CD4-positive, alpha-beta memory T cell (primary cell): ENCODE results near the gene PTPN5. TPM values are rescaled to one million over a fixed set of nuclear protein-coding genes. Genes with fewer than 3 reads are reported as not detected.

Source experiments
- CTCF ChIA-PET: fragments of 350-600 bp; sonication (Branson Sonifier 250); formaldehyde crosslinking; loops from one replicate; lab custom pipeline; 2021; ENCODE audit warnings: inconsistent platforms; ENCODE audit not compliant: partially characterized antibody; lab: Charles Lee
- POLR2A ChIA-PET: fragments of 350-600 bp; sonication (Branson Sonifier 250); formaldehyde crosslinking; loops from one replicate; lab custom pipeline; 2021; ENCODE audit not compliant: partially characterized antibody; lab: Charles Lee
- DNase-seq, 5 donors: peaks; one replicate each; pipeline versions ENCODE4 v3.0.0 to v3.0.0-alpha.2; 2020 to 2022; ENCODE audit warnings: mixed read lengths in 1 of 5
- H3K27ac ChIP-seq: one replicate; pipeline ENCODE4 v1.7.0; 2013; ENCODE audit warnings: low read depth, low read length
- H3K27me3 ChIP-seq: 2 replicates; pipeline ENCODE4 v1.7.0; 2013; ENCODE audit warnings: mild to moderate bottlenecking, low read length, moderate library complexity; ENCODE audit not compliant: insufficient read depth
- H3K36me3 ChIP-seq: 2 replicates; pipeline ENCODE4 v1.7.0; 2013; ENCODE audit warnings: mild to moderate bottlenecking, low read length, moderate library complexity; ENCODE audit not compliant: insufficient read depth
- H3K4me1 ChIP-seq: 2 replicates; pipeline ENCODE4 v1.7.0; 2013; ENCODE audit warnings: mild to moderate bottlenecking, low read length, moderate library complexity; ENCODE audit not compliant: insufficient read depth
- H3K4me3 ChIP-seq, 2 donors: one replicate each; pipeline ENCODE4 v1.7.0; 2013; ENCODE audit warnings: low read length in 2 of 2, mild to moderate bottlenecking in 1 of 2
- H3K9me3 ChIP-seq, 2 donors: one replicate each; pipeline ENCODE4 v1.7.0; 2013; ENCODE audit warnings: low read length in 2 of 2, control low read depth in 1 of 2; ENCODE audit not compliant: control insufficient read depth in 1 of 2
- H3K27ac Mint-ChIP-seq, 7 donors: one replicate each; pipeline ENCODE4 v1.8.0; 2020 to 2021; ENCODE audit warnings: mixed read lengths in 7 of 7, mild to moderate bottlenecking in 6 of 7, inconsistent platforms in 3 of 7, moderate library complexity in 3 of 7
- H3K27me3 Mint-ChIP-seq, 2 donors: one replicate each; pipeline ENCODE4 v1.8.0; 2020 to 2021; ENCODE audit warnings: mixed read lengths in 2 of 2
- H3K36me3 Mint-ChIP-seq, 2 donors: one replicate each; pipeline ENCODE4 v1.8.0; 2020 to 2021; ENCODE audit warnings: mixed read lengths in 2 of 2, inconsistent platforms in 1 of 2, mild to moderate bottlenecking in 1 of 2
- H3K4me1 Mint-ChIP-seq, 4 donors: one replicate each; pipeline ENCODE4 v1.8.0; 2020 to 2021; ENCODE audit warnings: mixed read lengths in 4 of 4, mild to moderate bottlenecking in 1 of 4
- H3K4me3 Mint-ChIP-seq, 8 donors: one replicate each; pipeline ENCODE4 v1.8.0; 2020 to 2021; ENCODE audit warnings: mixed read lengths in 8 of 8, mild to moderate bottlenecking in 7 of 8, moderate library complexity in 6 of 8, inconsistent platforms in 3 of 8
- H3K9me3 Mint-ChIP-seq, 8 donors: one replicate each; pipeline ENCODE4 v1.8.0; 2020 to 2021; ENCODE audit warnings: mixed read lengths in 8 of 8, mild to moderate bottlenecking in 5 of 8, inconsistent platforms in 3 of 8, moderate library complexity in 1 of 8
- intact Hi-C: fragments of 100-400 bp; cut with micrococcal nuclease; formaldehyde crosslinking; loops from one replicate; pipeline ENCODE4 v1.15.1; 2023
- polyA plus RNA-seq, 2 donors: library from polyadenylated mRNA; unstranded; fragments of 300-500 nt; fragmentation: Illumina TruSeq; gene quantifications; one replicate each; pipeline ENCODE4 v1.2.3, GENCODE V29; 2021
- total RNA-seq, 2 experiments: library from RNA; stranded (reverse); gene quantifications; one replicate each; pipeline ENCODE4 v1.2.3, GENCODE V29; 2021

Gene PTPN5
- total and polyA plus RNA-seq, 4 experiments from 2014 or later, result not detected

DNA sequence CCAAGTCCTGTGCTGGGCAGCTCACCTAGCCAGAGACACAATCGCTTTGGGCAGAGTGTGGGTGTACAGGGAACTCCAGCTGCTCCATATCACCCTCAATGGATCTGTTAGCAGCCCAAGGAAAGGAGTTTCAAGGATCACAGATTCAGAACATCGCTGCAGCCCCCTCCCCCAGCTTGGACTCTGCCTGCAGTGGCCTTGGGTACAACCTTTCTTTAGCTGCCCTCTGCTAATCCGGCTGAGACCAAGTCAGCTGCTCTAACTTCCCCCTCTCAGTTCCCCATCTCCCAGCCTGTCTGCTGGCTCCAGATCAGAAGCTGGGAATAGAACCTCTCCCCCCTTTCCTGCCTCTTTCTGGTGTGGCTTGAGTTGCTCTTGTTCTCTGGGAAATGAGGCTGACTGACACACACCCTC, 91.7 kb downstream of the PTPN5 start:
- intact Hi-C loops, result loop anchor here (2.0 to 5.0 kb wide), 3 partner anchors 21 to 113 kb away; partner anchors contain the start of genes SPTY2D1 and UEVLD
- Mint-ChIP-seq H3K27ac (peak overlapping the region; percentile 6 to 91 (median 75)), H3K36me3 (peaks cover 0 to 3% of the 10 kb centered on the region in 2 donors), H3K9me3 (no peaks in the 10 kb centered on the region), H3K4me1 (peaks cover 11 to 30% (median 18%) of the 10 kb centered on the region in 4 donors), H3K4me3 (peak overlapping the region; percentile 79 to 88 (median 82)), H3K27me3 (no peaks in the 10 kb centered on the region)
- ChIA-PET CTCF (interaction anchor here (1.3 to 2.0 kb wide), 3 partner anchors 20 to 31 kb away, joined by 5 to 7 read pairs (median 6); no protein-coding TSS in a partner anchor), POLR2A (no interaction called here)
- no peaks in the 10 kb centered on the region for H3K9me3 ChIP-seq
- H3K36me3 ChIP-seq, result no peaks in the 10 kb centered on the region
- H3K27me3 ChIP-seq, result no peaks in the 10 kb centered on the region
- no peak for DNase-seq
- no peak overlapping the region for H3K4me3 ChIP-seq
- no peak overlapping the region for H3K27ac ChIP-seq
- peaks cover 15% of the 10 kb centered on the region for H3K4me1 ChIP-seq

DNA sequence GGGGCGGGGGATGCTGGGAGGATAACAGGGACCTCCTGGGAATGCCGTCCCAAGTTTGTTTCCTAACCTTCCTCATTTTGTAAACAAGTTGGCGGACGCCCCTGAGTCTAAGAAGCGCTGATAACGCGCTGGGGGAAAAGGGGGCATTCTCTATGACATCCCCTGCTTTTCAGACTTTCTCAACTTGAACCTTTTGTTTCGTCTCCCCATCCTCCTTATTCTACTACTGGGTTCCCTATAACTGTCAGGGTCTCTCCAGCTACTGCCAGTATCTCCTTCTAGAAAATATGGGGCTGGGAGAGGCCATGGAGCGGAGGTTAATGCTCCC, 92.4 kb downstream of the PTPN5 start:
- peak overlapping the region; percentile 63 for H3K27ac ChIP-seq
- peak overlapping the region in 1 of 2 donors; percentile 64 for H3K4me3 ChIP-seq
- peaks cover 15% of the 10 kb centered on the region for H3K4me1 ChIP-seq
- H3K4me1 Mint-ChIP-seq, result peaks cover 10 to 25% (median 17%) of the 10 kb centered on the region in 4 donors
- no peaks in the 10 kb centered on the region for H3K27me3 Mint-ChIP-seq
- POLR2A ChIA-PET, result interaction anchor here (0.9 to 2.0 kb wide), 3 partner anchors 27 to 305 kb away, joined by 4 to 14 read pairs (median 12); partner anchors contain the start of genes LDHA and SPTY2D1
- H3K36me3 Mint-ChIP-seq, result peaks cover 0 to 3% of the 10 kb centered on the region in 2 donors
- no peaks in the 10 kb centered on the region for H3K9me3 ChIP-seq
- H3K9me3 Mint-ChIP-seq, result no peaks in the 10 kb centered on the region
- CTCF ChIA-PET, result interaction anchor here (1.3 to 2.0 kb wide), 3 partner anchors 21 to 32 kb away, joined by 5 to 7 read pairs (median 6); no protein-coding TSS in a partner anchor
- H3K27ac Mint-ChIP-seq, result peak overlapping the region; percentile 6 to 89 (median 75)
- H3K4me3 Mint-ChIP-seq, result peak overlapping the region; percentile 79 to 88 (median 82)
- DNase-seq, result no peak
- intact Hi-C loops, result loop anchor here (2.0 to 5.0 kb wide), 3 partner anchors 22 to 112 kb away; partner anchors contain the start of genes SPTY2D1 and UEVLD
- H3K27me3 ChIP-seq, result no peaks in the 10 kb centered on the region
- H3K36me3 ChIP-seq, result no peaks in the 10 kb centered on the region

DNA sequence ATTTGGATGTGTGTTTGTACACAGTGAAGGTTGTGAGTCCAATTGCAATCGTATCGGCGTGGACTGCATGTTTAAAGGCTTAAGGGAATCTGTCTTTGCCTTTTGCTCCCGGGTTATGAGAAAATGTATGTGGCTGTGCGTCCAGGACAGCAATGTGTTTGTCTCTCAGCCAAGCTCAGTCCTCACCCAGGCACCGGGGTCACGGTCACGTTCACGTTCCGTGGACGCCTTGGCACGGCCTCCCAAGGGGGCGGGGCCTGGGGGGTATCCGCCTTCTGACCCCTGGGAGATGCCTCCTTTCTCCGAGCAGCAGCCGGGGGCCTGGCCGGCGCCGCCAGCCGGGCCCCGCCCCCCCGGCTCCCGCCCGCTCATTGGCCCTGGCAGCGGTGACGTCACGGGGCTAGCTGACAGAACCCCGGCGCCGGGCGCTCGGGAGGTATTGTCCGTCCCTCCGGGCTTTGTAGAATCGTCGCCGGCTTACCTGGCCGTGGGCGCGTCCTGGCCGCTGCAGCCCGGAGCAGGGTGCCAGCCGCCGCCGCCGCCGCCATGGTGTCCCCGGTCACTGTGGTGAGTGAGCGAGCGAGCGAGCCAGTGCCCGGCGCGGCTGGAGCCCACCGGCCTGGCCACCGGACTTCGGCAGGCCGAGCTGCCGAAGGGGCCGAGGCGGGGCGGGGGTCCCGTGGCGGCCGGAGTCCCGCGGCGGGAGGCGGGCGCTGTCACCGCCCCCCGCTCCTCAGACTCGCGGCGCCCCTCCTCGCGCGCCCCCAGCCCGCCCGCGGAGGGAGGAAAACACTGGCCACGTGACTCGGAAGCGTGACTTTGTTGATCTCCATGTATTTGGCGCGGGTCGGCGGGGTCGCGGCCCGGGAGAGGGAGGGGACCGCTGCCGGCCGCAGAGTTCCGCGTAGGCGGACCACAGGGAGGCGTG, 93.0 kb downstream of the PTPN5 start, which contains the start of gene TMEM86A:
Gene TMEM86A, plus strand, starts transcription at position 439 of the 928 bp plus-strand sequence. Its CDS starts 108 bp downstream, at position 547.
- CTCF ChIA-PET, result interaction anchor here (1.5 to 2.0 kb wide), 4 partner anchors 10 to 32 kb away, joined by 5 to 12 read pairs (median 6); no protein-coding TSS in a partner anchor
- H3K36me3 Mint-ChIP-seq, result peaks cover 0 to 3% of the 10 kb centered on the region in 2 donors
- intact Hi-C loops, result loop anchor here (1.0 to 5.0 kb wide), 6 partner anchors 8 to 172 kb away; partner anchors contain the start of genes SPTY2D1, TSG101 and UEVLD

DNA sequence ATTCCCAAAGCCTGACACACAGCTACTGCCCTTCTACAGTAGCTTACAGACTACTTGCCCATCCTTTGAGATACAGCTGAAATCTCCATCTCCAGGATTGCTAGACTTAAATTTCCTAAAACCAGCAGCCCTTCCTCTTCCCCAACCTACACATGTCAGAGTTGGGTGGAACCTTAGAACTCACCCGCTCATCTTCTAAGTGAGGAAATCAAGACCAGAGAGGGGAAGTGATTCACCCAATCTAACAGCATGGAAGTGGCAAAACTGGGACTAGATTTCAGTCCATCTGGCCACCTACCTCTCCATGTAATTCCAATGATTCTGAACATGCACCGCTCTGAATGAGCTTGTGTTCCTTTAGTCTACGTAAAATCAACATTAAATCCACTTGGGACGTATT, 94.0 kb downstream of the PTPN5 start:
- H3K9me3 Mint-ChIP-seq, result no peaks in the 10 kb centered on the region
- CTCF ChIA-PET, result interaction anchor here (1.0 to 1.8 kb wide), 4 partner anchors 9 to 34 kb away, joined by 4 to 12 read pairs (median 6); no protein-coding TSS in a partner anchor
- no peaks in the 10 kb centered on the region for H3K27me3 Mint-ChIP-seq

More for the DNA sequence above, 93.0 kb downstream of the PTPN5 start, which contains the start of gene TMEM86A:
- Mint-ChIP-seq H3K27me3 (no peaks in the 10 kb centered on the region), H3K4me3 (peak within 1 kb of the TSS; percentile 79 to 88 (median 84)), H3K9me3 (no peaks in the 10 kb centered on the region), H3K27ac (peak within 1 kb of the TSS; percentile 64 to 95 (median 92)), H3K4me1 (peaks cover 12 to 22% (median 17%) of the 10 kb centered on the region in 4 donors)
- POLR2A ChIA-PET, result interaction anchor here (0.9 to 2.0 kb wide), 12 partner anchors 8 to 304 kb away, joined by 3 to 14 read pairs (median 4); partner anchors contain the start of genes LDHA and SPTY2D1
- Histone ChIP-seq H3K27me3 (no peaks in the 10 kb centered on the region), H3K4me1 (peaks cover 15% of the 10 kb centered on the region), H3K27ac (peak within 1 kb of the TSS; percentile 63), H3K4me3 (peak within 1 kb of the TSS in 1 of 2 donors; percentile 64), H3K9me3 (no peaks in the 10 kb centered on the region), H3K36me3 (no peaks in the 10 kb centered on the region)
- peak; percentile 87 to 91 (median 88) for DNase-seq

GRCh38 chr11:18696638-18697225, 94.9 kb downstream of the PTPN5 start:
- DNase-seq, result no peak
- Histone ChIP-seq H3K4me1 (peaks cover 15% of the 10 kb centered on the region), H3K4me3 (no peak overlapping the region), H3K27ac (no peak overlapping the region), H3K9me3 (no peaks in the 10 kb centered on the region), H3K27me3 (no peaks in the 10 kb centered on the region), H3K36me3 (no peaks in the 10 kb centered on the region)
- Mint-ChIP-seq H3K36me3 (no peaks in the 10 kb centered on the region), H3K27ac (peak overlapping the region in 4 of 7 donors; percentile 18 to 78 (median 55)), H3K4me3 (peak overlapping the region in 1 of 8 donors; percentile 30), H3K9me3 (no peaks in the 10 kb centered on the region), H3K27me3 (no peaks in the 10 kb centered on the region), H3K4me1 (peaks cover 12 to 22% (median 18%) of the 10 kb centered on the region in 4 donors)
- ChIA-PET CTCF (interaction anchor here (1.0 to 1.5 kb wide), 2 partner anchors 24 to 34 kb away, joined by 4 to 5 read pairs; no protein-coding TSS in a partner anchor), POLR2A (interaction anchor here (1.3 kb wide), 1 partner anchor 62 kb away, joined by 3 read pairs; the partner anchor contains the start of gene SPTY2D1)
- intact Hi-C loops, result loop anchor here (5.0 kb wide), 1 partner anchor 109 kb away; the partner anchor contains the start of gene UEVLD

More for the DNA sequence above, 94.0 kb downstream of the PTPN5 start:
- H3K9me3 ChIP-seq, result no peaks in the 10 kb centered on the region
- no peaks in the 10 kb centered on the region for H3K27me3 ChIP-seq
- Mint-ChIP-seq H3K36me3 (no peaks in the 10 kb centered on the region), H3K4me1 (peaks cover 12 to 22% (median 18%) of the 10 kb centered on the region in 4 donors), H3K27ac (peak overlapping the region; percentile 44 to 95 (median 90)), H3K4me3 (peak overlapping the region in 4 of 8 donors; percentile 69 to 86 (median 80))
- no peak for DNase-seq
- POLR2A ChIA-PET, result interaction anchor here (0.5 to 2.0 kb wide), 8 partner anchors 8 to 304 kb away, joined by 3 to 12 read pairs (median 4); partner anchors contain the start of gene SPTY2D1
- intact Hi-C loops, result loop anchor here (5.0 kb wide), 1 partner anchor 110 kb away; the partner anchor contains the start of gene UEVLD
- H3K27ac ChIP-seq, result no peak overlapping the region
- no peaks in the 10 kb centered on the region for H3K36me3 ChIP-seq
- peaks cover 15% of the 10 kb centered on the region for H3K4me1 ChIP-seq
- no peak overlapping the region for H3K4me3 ChIP-seq

- no peak for DNase-seq
- H3K27me3 ChIP-seq, result no peaks in the 10 kb centered on the region
- no peak overlapping the region for H3K27ac ChIP-seq
- no peak overlapping the region for H3K4me3 ChIP-seq
- Mint-ChIP-seq H3K4me3 (no peak overlapping the region), H3K4me1 (peaks cover 5 to 9% (median 6%) of the 10 kb centered on the region in 4 donors), H3K36me3 (no peaks in the 10 kb centered on the region), H3K9me3 (no peaks in the 10 kb centered on the region), H3K27me3 (no peaks in the 10 kb centered on the region), H3K27ac (peak overlapping the region in 1 of 7 donors; percentile 15)
- intact Hi-C loops, result no loop called here
- H3K4me1 ChIP-seq, result peaks cover 4% of the 10 kb centered on the region
- CTCF ChIA-PET, result no interaction called here
- H3K36me3 ChIP-seq, result no peaks in the 10 kb centered on the region
- H3K9me3 ChIP-seq, result no peaks in the 10 kb centered on the region
- POLR2A ChIA-PET, result no interaction called here
Measured at GRCh38 chr11:18692941-18693760, 98.4 kb downstream of the PTPN5 start.
